ENCODE data around the gene NPY. TPM values are rescaled to one million over a fixed set of nuclear protein-coding genes. Genes with fewer than 3 reads are reported as not detected.

Gene NPY
- total and polyA plus RNA-seq, 2 of the 8 experiments (the other 6 are each of a cell fraction or from before 2014, with no cell fraction given) = 1.2 to 1.7 TPM

DNA sequence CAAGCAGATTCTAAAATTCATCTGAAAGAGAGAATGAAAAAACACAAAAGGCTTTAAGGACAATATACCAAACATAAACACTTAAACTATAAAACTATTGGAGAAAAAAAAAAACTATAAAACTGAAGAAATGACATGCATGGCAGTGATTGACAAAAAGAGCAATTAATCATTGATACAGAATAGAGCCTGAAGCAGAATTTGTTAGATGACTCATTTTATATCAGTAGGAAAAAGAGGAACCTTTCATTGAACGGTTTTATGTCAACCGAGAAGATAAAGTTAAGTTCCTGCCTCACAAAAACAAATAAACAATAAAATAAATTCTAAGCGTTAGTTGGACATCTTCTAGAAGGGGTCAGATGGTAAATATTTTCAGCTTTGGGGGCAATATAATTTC, 23.3 kb downstream of the NPY start (continued):
- no peak for TF ChIP-seq KDM5A (IDR thresholded peaks at IDR 0.05; ENCODE audit: low read length)
- TF ChIP-seq, protein P1, sequence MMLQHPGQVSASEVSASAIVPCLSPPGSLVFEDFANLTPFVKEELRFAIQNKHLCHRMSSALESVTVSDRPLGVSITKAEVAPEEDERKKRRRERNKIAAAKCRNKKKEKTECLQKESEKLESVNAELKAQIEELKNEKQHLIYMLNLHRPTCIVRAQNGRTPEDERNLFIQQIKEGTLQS (IDR thresholded peaks at IDR 0.05; ENCODE audit: insufficient read depth, low read depth, low read length) = no peak
- no peak for TF ChIP-seq ASH2L (IDR thresholded peaks at IDR 0.05; ENCODE audit: low read length)
- no peak for TF ChIP-seq BRCA1 (IDR thresholded peaks at IDR 0.05; ENCODE audit: low read depth, low read length)

All from H1 (cell line).